Breast epithelium (tissue), 4 donors: ENCODE results near the gene ARL2BP. TPM values are rescaled to one million over a fixed set of nuclear protein-coding genes. Genes with fewer than 3 reads are reported as not detected.

Experiments
- DNase-seq, 2 donors: peaks; one replicate each; pipeline ENCODE4 v3.0.0-alpha.2; 2019; ENCODE audit warnings: low spot score in 2 of 2
- H3K27ac ChIP-seq, 2 donors: fragments of 200-600 bp; sonication (generic) in 1 of 2; one replicate each; pipeline ENCODE4 v1.5.1; 2016 to 2019; ENCODE audit warnings: mild to moderate bottlenecking in 1 of 2
- H3K27me3 ChIP-seq, 2 donors: fragments of 200-600 bp; sonication (generic) in 1 of 2; one replicate each; pipeline versions ENCODE4 v1.5.1 to v1.6.0; 2017 to 2019; ENCODE audit warnings: control low read depth in 1 of 2, mild to moderate bottlenecking in 1 of 2
- H3K36me3 ChIP-seq: fragments of 200-600 bp; one replicate; pipeline ENCODE4 v1.5.1; 2019
- H3K4me1 ChIP-seq, 2 donors: fragments of 200-600 bp; sonication (generic); one replicate each; pipeline ENCODE4 v1.5.1; 2016 to 2019; ENCODE audit warnings: control low read depth in 1 of 2
- H3K4me3 ChIP-seq, 3 donors: fragments of 200-600 bp; sonication (generic); 1 replicate in 2 of 3; 2 replicates in 1 of 3; pipeline ENCODE4 v1.5.1; 2016 to 2019; ENCODE audit warnings: mild to moderate bottlenecking in 3 of 3, moderate library complexity in 2 of 3
- H3K9me3 ChIP-seq, 2 donors: fragments of 200-600 bp; sonication (generic) in 1 of 2; one replicate each; pipeline ENCODE4 v1.5.1; 2016 to 2019; ENCODE audit warnings: control low read depth in 1 of 2
- POLR2A ChIP-seq: fragments of 450-650 bp; IDR thresholded peaks from one replicate; pipeline ENCODE4 v1.6.1; 2016; ENCODE audit warnings: antibody characterized with exemption, mild to moderate bottlenecking, moderate library complexity
- POLR2AphosphoS5 ChIP-seq, 3 donors: sonication (generic); formaldehyde crosslinking; IDR thresholded peaks; one replicate each; pipeline ENCODE4 v1.6.1; 2017; ENCODE audit warnings: antibody characterized with exemption in 3 of 3
- intact Hi-C: fragments of 100-400 bp; cut with DNase I; formaldehyde crosslinking; loops from one replicate; pipeline ENCODE4 v1.15.1; 2023; ENCODE audit warnings: low total_unique reads
- total RNA-seq, 3 donors: library from RNA; depleted of rRNA; stranded (reverse); fragments of >200 nt; gene quantifications; one replicate each; pipeline ENCODE4 v1.1.0, GENCODE V29; 2016
- TF ChIP-seq, protein P1 (sequence below), 3 donors: fragments of 450-650 bp; IDR thresholded peaks; one replicate each; pipeline ENCODE4 v1.5.1; 2016 to 2017; ENCODE audit warnings: antibody characterized with exemption in 3 of 3, mild to moderate bottlenecking in 3 of 3, moderate library complexity in 3 of 3

The ARL2BP gene
- total RNA-seq, 3 donors from 2014 or later: 50.5 to 64.0 (median 62.4) TPM

DNA sequence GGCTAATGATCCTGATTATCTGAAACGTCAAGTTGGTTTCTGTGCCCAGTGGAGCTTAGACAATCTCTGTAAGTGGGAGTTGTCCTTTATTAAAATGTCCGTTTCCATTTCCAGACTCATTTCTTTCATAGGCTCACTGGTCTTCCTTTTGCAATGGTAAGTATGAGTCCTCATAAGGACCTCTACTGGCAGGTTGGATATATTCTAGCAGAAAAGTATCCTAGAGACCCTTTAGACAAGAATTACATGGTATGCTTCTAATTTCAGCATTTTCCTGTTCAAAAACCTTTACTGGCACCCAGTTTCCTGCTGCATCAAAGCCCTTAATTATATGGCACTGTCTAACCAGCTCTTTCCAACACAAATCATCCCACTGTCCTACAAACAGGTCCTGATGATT, 28.1 kb upstream of the ARL2BP start:
- H3K36me3 ChIP-seq: peaks cover 21% of the 10 kb centered on the region
- intact Hi-C loops: no loop called here
- TF ChIP-seq, protein P1, sequence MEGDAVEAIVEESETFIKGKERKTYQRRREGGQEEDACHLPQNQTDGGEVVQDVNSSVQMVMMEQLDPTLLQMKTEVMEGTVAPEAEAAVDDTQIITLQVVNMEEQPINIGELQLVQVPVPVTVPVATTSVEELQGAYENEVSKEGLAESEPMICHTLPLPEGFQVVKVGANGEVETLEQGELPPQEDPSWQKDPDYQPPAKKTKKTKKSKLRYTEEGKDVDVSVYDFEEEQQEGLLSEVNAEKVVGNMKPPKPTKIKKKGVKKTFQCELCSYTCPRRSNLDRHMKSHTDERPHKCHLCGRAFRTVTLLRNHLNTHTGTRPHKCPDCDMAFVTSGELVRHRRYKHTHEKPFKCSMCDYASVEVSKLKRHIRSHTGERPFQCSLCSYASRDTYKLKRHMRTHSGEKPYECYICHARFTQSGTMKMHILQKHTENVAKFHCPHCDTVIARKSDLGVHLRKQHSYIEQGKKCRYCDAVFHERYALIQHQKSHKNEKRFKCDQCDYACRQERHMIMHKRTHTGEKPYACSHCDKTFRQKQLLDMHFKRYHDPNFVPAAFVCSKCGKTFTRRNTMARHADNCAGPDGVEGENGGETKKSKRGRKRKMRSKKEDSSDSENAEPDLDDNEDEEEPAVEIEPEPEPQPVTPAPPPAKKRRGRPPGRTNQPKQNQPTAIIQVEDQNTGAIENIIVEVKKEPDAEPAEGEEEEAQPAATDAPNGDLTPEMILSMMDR (IDR thresholded peaks at IDR 0.05): no peak
- TF ChIP-seq POLR2AphosphoS5 (IDR thresholded peaks at IDR 0.05) (no peak), POLR2A (no peak)
- no peaks in the 10 kb centered on the region for H3K27me3 ChIP-seq
- H3K4me3 ChIP-seq: no peak overlapping the region
- H3K9me3 ChIP-seq: peaks cover 0 to 6% of the 10 kb centered on the region in 2 donors
- H3K27ac ChIP-seq: no peak overlapping the region
- H3K4me1 ChIP-seq: no peaks in the 10 kb centered on the region
- DNase-seq: no peak

DNA sequence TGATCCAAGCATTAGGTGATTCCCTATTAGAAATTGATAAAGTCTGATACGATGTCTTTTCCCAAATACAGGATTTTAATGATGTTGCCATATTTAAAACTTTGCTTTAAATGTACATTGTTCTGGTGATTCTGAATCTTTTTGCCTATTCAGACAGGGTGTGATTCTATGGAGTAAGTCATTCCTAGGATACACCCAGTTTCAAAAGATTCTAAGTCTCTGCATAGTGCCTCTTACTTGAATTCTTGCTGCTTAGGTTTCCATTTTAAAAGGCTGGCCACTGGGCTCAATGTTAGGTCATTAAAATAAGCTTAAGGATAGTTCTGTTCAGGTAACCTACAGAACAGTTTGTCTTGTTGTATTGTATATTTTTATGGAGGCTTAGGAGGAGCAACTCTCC, 22.0 kb upstream of the ARL2BP start:
- intact Hi-C loops: no loop called here
- Histone ChIP-seq H3K27ac (no peak overlapping the region), H3K9me3 (no peaks in the 10 kb centered on the region), H3K4me1 (no peaks in the 10 kb centered on the region), H3K36me3 (peaks cover 4% of the 10 kb centered on the region), H3K4me3 (no peak overlapping the region), H3K27me3 (no peaks in the 10 kb centered on the region)
- DNase-seq: no peak
- TF ChIP-seq, protein P1 (IDR thresholded peaks at IDR 0.05): no peak
- TF ChIP-seq POLR2A (no peak), POLR2AphosphoS5 (IDR thresholded peaks at IDR 0.05) (no peak)

DNA sequence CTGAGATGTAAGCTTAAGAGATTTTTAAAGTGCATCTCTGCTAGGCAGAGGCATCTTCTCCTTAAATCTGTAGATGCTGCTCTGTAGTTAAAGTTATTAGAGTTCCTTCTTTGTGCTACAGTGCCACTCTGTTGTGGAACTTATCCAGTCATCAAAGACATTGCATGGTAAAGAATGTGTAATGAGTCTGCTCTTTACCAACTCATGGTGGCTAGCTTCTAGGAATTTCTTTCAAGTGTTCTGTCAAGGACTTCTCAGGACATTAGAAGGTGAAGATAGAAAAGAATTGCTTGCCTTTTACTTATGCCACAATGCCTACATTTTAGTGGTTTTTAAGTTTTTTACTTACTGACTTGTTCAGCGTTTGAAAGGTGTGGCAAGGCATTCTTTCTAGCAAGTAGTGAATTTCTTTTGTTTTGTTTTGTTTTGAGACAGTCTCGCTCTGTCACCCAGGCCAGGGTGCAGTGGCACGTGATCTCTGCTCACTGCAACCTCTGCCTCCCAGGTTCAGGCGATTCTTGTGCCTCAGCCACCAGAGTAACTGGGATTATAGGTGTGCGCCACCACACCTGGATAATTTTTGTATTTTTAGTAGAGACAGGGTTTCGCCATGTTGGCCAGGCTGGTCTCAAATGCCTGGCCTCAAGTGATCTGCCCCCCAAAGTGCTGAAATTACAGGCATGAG, 20.3 kb upstream of the ARL2BP start:
- no peaks in the 10 kb centered on the region for H3K27me3 ChIP-seq
- H3K9me3 ChIP-seq: no peaks in the 10 kb centered on the region

DNA sequence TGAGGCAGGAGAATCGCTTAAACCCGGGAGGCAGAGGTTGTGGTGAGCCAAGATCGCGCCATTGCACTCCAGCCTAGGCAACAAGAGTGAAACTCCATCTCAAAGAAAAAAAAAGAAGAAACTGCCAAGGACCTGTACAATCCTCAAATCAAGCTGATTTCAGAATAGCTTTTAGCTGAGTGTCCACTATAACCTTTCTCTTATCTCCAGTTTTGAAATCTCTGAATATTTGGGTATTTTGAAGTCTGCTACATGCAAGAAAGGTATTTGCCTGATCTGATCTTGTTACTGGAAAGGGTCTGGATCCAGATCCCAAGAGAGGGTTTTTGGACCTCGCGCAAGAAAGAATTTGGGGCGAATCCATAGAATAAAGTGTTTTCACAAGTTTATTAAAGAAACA, 19.1 kb upstream of the ARL2BP start:
- H3K36me3 ChIP-seq: peaks cover 12% of the 10 kb centered on the region
- no peaks in the 10 kb centered on the region for H3K9me3 ChIP-seq
- H3K27me3 ChIP-seq: no peaks in the 10 kb centered on the region
- DNase-seq: no peak
- H3K4me3 ChIP-seq: no peak overlapping the region
- TF ChIP-seq POLR2A (no peak), POLR2AphosphoS5 (IDR thresholded peaks at IDR 0.05) (no peak)
- TF ChIP-seq, protein P1 (IDR thresholded peaks at IDR 0.05): no peak
- no peaks in the 10 kb centered on the region for H3K4me1 ChIP-seq
- intact Hi-C loops: no loop called here
- no peak overlapping the region for H3K27ac ChIP-seq

More for the DNA sequence above, 20.3 kb upstream of the ARL2BP start:
- no peaks in the 10 kb centered on the region for H3K4me1 ChIP-seq
- intact Hi-C loops: no loop called here
- H3K4me3 ChIP-seq: no peak overlapping the region
- TF ChIP-seq, protein P1 (IDR thresholded peaks at IDR 0.05): no peak
- TF ChIP-seq POLR2AphosphoS5 (IDR thresholded peaks at IDR 0.05) (no peak), POLR2A (no peak)
- peaks cover 4% of the 10 kb centered on the region for H3K36me3 ChIP-seq
- DNase-seq: no peak
- no peak overlapping the region for H3K27ac ChIP-seq

DNA sequence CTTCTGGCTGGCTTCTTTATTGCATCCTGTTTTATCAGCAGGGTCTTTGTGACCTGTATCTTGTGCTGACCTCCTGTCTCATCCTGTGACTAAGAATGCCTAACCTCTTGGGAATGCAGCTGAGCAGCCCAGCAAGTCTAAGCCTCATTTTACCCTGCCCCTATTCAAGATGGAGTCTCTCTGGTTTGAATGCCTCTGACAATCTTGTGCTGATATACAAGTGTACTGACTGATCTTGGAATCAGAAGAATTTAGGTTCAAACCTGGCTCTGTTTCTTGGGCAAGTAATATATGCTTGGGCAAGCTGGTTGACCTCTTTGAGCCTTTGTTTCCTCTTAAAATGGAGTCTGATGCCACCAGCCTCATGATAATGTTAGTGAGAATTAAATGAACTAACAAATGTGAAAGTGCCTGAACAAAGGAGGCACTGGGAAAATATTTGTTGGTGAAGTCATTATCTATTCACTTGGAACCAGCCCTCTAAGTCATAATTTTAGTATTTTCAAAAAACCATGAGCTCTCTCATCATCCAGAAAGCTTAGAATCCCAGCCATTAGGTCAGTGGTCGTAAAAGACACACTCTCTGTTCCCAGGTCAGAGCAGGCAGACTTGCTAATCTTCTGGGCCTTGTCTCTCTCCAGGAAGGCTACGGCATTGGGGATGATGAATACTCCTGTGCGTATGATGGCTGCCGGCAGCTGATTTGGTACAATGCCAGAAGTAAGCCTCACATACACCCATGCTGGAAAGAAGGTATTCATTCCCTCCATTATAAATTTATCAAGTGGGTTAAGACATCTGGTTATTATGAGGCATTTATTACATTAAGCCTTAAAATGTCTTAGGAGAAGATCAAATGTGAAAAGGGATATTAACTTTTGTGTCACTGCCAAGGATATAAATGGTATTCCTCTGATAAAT, 18.1 kb upstream of the ARL2BP start:
- Histone ChIP-seq H3K4me1 (no peaks in the 10 kb centered on the region), H3K36me3 (peaks cover 16% of the 10 kb centered on the region), H3K4me3 (no peak overlapping the region), H3K27ac (no peak overlapping the region), H3K9me3 (no peaks in the 10 kb centered on the region), H3K27me3 (no peaks in the 10 kb centered on the region)
- TF ChIP-seq, protein P1 (IDR thresholded peaks at IDR 0.05): no peak
- TF ChIP-seq POLR2AphosphoS5 (IDR thresholded peaks at IDR 0.05) (no peak), POLR2A (no peak)
- intact Hi-C loops: no loop called here
- DNase-seq: no peak
